Fibroblast of mammary gland (primary cell): ENCODE results near the gene DNAJB2.

Experiments used
- DNase-seq: peaks from one replicate; pipeline ENCODE4 v3.0.0-alpha.2; 2010; ENCODE audit warnings: low read depth
- H3K4me3 ChIP-seq: 2 replicates; pipeline ENCODE4 v1.5.1; 2011; ENCODE audit warnings: low read depth, mild to moderate bottlenecking, low read length, moderate library complexity; ENCODE audit not compliant: control insufficient read depth
- CTCF ChIP-seq: conservative IDR thresholded peaks from 2 replicates; pipeline ENCODE4 v1.5.1; 2011; ENCODE audit warnings: low read depth, low read length, inconsistent platforms; ENCODE audit not compliant: control insufficient read depth, insufficient read depth

DNAJB2 gene

DNA sequence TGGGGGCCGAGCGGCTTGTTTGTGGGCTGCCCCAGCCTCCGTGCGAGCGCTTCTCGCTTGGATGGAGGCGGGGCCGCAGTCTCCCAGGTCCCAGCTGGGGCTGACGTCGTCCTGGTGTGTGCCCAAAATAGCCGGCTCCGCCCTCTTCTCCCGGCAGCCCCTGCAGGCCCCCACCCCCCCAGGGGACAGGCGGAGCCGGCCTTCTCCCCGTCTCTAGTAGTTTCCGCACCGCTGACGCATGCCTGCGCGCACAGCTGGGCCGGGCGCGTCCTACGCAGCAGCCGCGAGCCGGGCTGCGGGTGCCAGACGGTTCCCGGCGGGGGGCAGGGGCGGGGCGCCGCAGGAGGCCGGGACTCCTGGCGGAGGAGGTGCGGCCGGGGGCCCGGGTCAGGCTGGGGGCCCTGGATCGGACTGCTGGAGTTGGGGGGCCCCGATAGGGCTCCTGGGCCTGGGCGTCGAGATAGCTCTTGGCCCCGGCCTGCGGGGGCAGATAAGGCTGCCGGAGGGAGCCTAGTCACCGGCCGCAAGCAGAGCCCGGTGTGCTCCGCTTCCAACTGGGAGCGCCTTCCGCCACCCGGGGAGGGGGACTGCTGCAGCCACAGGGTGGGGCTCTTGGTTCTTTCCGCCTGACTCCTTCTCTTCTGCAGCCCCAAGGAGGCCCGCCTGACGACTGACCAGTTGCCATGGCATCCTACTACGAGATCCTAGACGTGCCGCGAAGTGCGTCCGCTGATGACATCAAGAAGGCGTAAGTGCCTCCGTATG, at the start of gene DNAJB2:
Gene DNAJB2 (plus strand): TSS at position 216 of the 765 bp plus-strand sequence. CDS start 468 bp downstream, at position 684.
- H3K4me3 ChIP-seq, result peak within 1 kb of the TSS; percentile 69
- peak; percentile 99 for DNase-seq
- no peak for TF ChIP-seq CTCF

- peak overlapping the region; percentile 97 for H3K4me3 ChIP-seq
- DNase-seq, result peak; percentile 54
- no peak for TF ChIP-seq CTCF
Observed at GRCh38 chr2:219230059-219230540, 49.1 kb upstream of the DNAJB2 start.

DNA sequence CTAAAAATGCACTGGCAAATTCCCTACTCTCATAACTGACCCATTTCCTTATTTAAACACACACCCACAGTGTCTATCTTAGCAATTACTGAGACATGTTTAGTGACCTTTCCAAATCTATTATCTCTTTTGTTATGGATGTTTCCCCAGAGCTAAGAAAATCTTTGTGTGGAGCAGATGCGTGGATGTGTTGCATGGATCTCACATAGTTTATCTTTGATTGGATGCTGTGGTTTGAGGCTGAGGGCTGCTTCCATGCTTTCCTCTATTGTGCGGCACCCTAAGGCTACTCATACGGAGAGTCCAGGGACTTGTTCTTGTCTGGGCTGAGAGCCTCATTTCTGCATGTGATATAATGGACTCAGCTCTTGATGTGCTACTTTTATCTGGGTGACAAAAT, 44.8 kb upstream of the DNAJB2 start:
- TF ChIP-seq CTCF, result no peak
- H3K4me3 ChIP-seq, result no peak overlapping the region
- DNase-seq, result no peak

- no peak for TF ChIP-seq CTCF
- H3K4me3 ChIP-seq, result peak overlapping the region; percentile 23
Observed at GRCh38 chr2:219243291-219243761, 35.8 kb upstream of the DNAJB2 start.

GRCh38 chr2:219244789-219245147, 34.4 kb upstream of the DNAJB2 start:
- DNase-seq, result no peak
- H3K4me3 ChIP-seq, result peak overlapping the region; percentile 91
- no peak for TF ChIP-seq CTCF

More at GRCh38 chr2:219243291-219243761, 35.8 kb upstream of the DNAJB2 start:
- DNase-seq, result peak; percentile 35

DNA sequence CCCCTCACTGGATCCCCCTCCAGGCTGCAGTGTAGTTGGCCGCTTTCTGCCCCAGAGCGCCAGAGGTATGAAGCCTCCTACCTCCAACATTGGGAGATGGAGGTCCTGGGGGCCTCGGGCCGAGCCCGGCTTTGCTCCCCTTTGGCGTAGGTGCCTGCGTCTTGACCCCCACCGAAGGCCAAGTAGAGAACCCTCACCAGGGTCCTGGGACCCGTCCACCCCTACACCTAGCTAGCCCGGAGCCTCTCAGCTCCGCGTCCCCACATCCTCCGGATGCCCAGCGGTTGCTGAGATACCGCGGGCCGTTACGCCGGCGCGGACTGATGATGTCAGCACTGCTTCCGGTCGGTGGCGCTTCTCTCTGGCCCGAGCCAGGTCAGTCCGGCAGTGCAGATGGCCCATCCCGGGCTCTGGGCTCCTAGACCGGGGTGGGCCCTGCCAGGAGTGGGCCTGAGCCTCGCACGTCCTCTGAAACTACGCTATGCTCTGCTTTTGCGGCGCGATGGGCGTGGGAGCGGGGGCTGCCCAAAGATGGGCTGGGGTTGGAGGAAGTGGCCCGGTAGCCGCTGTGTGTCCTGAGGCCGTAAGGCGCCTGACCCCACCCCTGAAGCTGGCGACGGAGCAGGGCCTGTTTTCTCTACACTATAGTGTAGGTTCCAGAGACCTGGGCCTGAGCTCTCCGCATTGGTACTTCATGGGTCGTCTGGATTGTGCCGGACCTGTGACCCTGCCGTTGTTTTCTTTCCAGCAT, 33.8 kb upstream of the DNAJB2 start, which contains the start of the genes GLB1L and STK16:
Gene GLB1L (minus strand): TSS at position 297 of the 751 bp plus-strand sequence. CDS start 1,871 bp downstream, outside the sequence.
Gene STK16 (plus strand): TSS at position 332 of the 751 bp plus-strand sequence. CDS start 521 bp downstream, outside the sequence.
- DNase-seq, result peak; percentile 90
- no peak for TF ChIP-seq CTCF
- peak within 1 kb of the TSS; percentile 91 for H3K4me3 ChIP-seq
